ENCODE results near the gene JPT2. TPM values are rescaled to one million over a fixed set of nuclear protein-coding genes. Genes with fewer than 3 reads are reported as not detected.

The JPT2 gene
- 26.2 TPM for total RNA-seq
- long read RNA-seq, partial matches to known transcripts, result 3 of 11 reads
- long read RNA-seq, other reads (novel, unspliced or antisense), result 7 of 11 reads

DNA sequence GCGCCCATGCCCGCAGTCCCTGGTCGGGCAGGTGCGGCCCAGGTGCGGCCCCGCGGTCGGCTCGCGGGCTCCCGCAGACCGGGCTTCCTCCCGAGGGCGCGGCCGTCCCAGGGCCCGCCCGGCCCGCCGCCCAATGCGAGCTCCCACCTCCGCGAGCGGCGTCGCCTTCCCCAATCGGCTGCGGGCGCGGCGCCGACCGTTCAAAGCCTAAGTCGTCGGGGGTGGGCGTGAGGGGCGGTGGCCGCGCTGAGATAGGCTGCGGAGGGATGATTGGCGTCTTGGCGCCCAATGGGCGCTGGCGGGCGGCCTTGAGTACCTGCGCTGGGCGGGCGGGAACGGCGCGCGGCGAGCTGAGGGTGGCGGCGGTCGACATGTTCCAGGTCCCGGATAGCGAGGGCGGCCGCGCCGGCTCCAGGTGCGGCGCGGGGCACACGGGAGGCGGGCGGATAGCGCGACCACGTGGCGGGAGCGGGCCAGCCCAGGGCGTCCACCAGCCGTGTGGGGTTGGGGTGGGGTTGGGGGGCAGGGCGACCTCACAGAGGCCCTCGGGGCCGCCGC lies at the start of gene JPT2:
Gene JPT2 (plus strand): TSS at position 338 of the 558 bp plus-strand sequence. CDS start 34 bp downstream, at position 372.
- intact Hi-C loops (cut with DNase I), result no loop called here

DNA sequence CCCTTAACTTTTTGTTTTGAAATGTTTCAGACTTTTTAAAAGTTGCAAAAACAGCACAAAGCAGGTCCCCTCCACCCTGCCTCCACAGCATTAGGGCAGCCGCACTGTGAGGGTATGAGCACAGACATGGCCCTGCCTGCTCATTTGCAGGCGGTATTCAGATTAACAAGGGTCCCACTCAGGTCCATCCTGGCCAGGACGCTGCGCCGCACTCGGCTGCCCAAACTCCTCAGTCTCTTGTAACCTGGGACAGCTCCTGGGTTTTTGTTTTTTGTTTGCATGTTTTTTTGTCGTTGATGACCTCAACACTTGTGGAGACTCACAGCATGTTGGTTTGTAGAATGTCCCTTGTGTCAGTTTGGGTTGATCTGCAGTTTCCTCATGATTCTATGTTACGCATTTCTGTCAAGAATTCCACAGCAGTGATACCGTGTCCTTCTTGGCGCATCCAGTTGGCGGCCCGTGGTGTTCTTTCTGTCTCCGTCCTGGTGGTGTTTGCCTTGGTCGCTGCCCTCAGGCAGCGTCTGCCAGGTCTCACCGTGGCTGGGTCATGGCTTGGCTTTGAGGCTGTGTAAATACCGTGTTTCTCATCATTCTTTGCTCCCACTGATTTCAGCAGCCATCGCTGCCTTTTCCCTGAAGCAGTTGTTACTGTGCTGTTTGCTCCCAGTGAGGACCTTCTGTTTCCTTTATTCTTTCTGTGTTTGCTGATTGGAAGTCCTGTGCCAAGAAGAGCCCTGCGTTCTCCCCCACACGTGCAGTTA lies 47.4 kb upstream of the JPT2 start:
- no peak for DNase-seq (ENCODE audit: low spot score)
- intact Hi-C loops (cut with DNase I), result no loop called here

More for the DNA sequence above, at the start of gene JPT2:
- DNase-seq (ENCODE audit: low spot score), result peak; percentile 97

DNA sequence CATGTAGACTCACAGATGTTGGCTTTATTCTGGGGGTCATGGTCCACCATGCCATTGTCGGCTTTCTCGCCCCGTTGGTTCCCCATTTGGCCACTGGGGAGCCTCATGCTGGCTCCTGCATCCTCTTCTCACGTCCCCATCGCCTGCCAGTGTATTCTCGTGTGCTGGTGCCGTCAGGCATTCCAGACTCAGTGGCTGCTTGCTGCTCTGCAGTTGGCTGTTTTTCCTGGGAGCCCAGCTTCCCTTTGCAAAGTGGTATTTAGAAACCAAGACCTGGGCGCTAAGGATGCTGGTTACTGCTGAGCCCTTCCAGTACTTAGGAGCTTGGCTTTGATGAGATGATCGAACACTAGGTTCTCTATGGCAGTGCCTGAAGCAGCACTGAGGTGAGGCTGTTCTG lies 46.8 kb upstream of the JPT2 start:
- intact Hi-C loops (cut with DNase I), result no loop called here
- DNase-seq (ENCODE audit: low spot score), result no peak

DNA sequence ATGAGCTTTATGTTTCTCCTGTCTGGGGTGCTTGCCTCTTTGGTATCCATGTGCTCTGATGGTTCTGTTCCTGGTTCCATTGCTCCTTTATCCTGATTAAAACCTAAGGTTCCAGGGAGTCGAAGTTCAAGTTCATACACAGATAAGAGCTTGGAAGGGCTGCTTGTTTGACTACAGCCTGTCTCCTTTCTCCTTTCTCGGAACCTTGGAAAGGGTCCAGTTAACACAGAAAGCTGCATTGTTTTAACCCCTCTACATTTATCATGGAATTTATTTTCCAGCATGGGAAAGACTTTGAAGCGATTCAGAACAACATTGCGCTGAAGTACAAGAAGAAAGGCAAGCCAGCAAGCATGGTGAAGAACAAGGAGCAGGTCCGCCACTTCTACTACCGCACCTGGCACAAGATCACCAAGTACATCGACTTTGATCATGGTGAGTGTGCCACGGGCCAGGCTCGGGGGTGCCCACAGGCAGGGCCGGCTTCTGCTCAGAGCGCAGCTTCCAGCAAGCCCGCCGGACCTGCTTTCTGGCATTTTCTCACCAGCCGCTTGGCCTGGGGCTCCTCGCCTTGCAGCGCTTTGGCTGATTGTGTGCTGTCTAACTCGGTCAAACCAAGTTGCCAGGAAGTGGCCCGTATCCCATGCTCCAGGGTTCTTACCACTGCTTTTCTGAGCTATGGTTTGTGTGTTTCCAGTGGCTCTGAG lies 46.0 kb upstream of the JPT2 start:
- intact Hi-C loops (cut with DNase I), result no loop called here
- no peak for DNase-seq (ENCODE audit: low spot score)

GRCh38 chr16:1632638-1632970 lies 45.5 kb upstream of the JPT2 start:
- intact Hi-C loops (cut with DNase I), result no loop called here
- no peak for DNase-seq (ENCODE audit: low spot score)

DNA sequence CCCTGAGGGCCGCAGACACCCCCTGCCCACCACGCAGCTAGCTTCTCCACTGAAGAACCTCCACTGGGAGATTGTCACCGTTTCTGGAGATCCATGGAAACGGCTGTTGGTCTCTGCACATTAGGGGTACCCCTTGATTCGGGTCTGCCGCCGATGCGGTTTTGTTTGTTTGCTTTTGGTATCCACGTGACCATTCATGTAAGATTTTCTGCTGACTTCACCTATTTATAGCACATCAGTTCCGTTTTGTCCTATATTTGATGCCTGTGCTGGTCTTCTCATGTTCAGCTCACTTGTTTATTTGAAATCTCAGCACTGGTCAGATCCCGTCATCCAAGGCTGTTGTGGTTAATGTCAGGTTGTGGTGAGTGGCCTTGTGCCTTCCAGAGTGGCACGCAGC lies 44.8 kb upstream of the JPT2 start:
- intact Hi-C loops (cut with DNase I), result no loop called here

DNA sequence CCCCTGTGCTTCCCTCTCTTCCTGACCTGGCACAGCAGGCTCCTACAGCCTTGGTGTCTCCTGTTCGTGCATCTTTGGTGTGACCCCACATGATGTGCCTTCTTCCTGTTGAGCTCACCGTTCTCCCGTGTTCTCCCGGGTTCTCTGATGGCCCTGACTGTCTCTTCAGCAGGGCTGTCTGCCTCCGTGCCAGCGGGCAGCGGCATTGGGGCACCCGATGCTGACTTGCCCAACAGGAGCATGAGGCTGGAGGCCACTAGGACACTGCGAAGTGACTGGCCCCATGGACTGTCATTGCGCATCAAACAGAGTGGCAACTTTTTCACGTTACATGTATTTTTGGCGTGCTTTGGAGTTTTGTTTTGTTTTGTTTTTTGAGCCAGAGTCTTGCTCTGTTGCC lies 43.5 kb upstream of the JPT2 start:
- intact Hi-C loops (cut with DNase I), result no loop called here
- DNase-seq (ENCODE audit: low spot score), result no peak

More for the DNA sequence above, 44.8 kb upstream of the JPT2 start:
- DNase-seq (ENCODE audit: low spot score), result no peak

GRCh38 chr16:1635070-1635469 lies 43.0 kb upstream of the JPT2 start:
- intact Hi-C loops (cut with DNase I), result no loop called here
- no peak for DNase-seq (ENCODE audit: low spot score)

GRCh38 chr16:1637526-1637925 lies 40.6 kb upstream of the JPT2 start:
- no peak for DNase-seq (ENCODE audit: low spot score)

GRCh38 chr16:1638757-1639156 lies 39.3 kb upstream of the JPT2 start:
- intact Hi-C loops (cut with DNase I), result no loop called here
- DNase-seq (ENCODE audit: low spot score), result no peak

More at GRCh38 chr16:1637526-1637925, 40.6 kb upstream of the JPT2 start:
- intact Hi-C loops (cut with DNase I), result no loop called here

GRCh38 chr16:1639282-1639681 lies 38.8 kb upstream of the JPT2 start:
- DNase-seq (ENCODE audit: low spot score), result no peak
- intact Hi-C loops (cut with DNase I), result no loop called here

GRCh38 chr16:1639860-1640259 lies 38.2 kb upstream of the JPT2 start:
- DNase-seq (ENCODE audit: low spot score), result no peak

GRCh38 chr16:1640261-1640941 lies 37.7 kb upstream of the JPT2 start:
- intact Hi-C loops (cut with DNase I), result no loop called here
- DNase-seq (ENCODE audit: low spot score), result no peak

More at GRCh38 chr16:1639860-1640259, 38.2 kb upstream of the JPT2 start:
- intact Hi-C loops (cut with DNase I), result no loop called here

DNA sequence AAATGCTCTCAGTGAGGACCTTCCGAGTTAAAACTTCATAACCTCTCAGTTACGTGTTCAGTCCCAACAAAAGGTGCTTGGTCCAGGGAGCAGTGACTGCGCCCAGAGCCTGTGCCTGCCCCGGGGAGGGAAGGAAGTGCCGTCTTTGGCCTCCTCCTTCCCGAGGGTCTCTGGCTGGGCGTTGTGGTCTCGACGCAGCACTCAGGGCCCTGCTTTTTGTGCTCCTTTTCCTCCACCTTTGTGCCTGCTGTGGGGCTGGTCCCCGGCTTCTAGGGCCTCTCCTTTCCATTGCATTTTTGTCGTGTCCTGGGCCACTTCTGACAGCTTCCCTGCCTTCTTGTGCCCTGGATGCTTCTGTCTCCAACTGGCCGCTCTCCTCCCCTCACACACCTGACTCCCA lies 36.8 kb upstream of the JPT2 start:
- intact Hi-C loops (cut with DNase I), result no loop called here
- DNase-seq (ENCODE audit: low spot score), result no peak

GRCh38 chr16:1642148-1642547 lies 35.9 kb upstream of the JPT2 start:
- intact Hi-C loops (cut with DNase I), result no loop called here
- DNase-seq (ENCODE audit: low spot score), result no peak

DNA sequence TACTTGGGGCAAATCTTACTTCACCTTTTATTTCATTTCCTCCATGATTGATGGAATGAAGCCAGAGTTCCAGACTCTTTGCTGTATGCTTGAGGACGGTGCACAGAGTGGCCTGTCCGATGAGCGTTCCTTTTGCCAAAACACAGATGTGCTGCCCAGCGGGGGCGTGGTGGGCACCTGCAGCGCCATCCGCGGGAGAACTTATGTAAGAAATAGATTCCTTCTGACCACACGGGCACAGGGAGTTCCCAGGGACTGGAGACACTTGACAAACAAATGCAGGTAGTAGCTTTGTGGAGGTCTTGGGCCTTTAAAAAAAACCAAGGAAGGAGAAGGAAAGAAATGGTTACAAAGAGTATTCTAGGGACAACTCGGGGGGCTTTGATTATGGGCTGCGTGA lies 35.3 kb upstream of the JPT2 start:
- no peak for DNase-seq (ENCODE audit: low spot score)
- intact Hi-C loops (cut with DNase I), result no loop called here

DNA sequence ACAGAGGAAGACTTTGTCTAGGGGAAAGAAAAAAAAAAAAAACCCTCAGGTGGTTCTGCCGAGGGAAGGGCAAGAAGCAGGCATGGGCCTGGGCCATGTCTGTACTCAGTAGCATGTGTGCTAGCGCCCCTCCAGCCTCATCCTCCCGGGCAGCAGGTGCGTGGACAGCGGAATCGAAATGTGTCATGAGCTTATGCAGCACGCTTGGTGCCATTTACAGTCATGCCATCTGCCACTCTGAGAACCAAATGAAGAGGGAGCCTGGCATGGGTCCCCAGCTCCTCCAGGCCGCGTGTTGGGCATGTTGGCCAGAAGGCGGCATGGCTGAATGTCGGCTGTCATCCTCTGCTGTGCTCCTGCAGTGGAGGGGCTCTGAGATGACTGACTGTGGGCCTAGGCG lies 34.6 kb upstream of the JPT2 start:
- intact Hi-C loops (cut with DNase I), result no loop called here

GRCh38 chr16:1645914-1646525 lies 32.1 kb upstream of the JPT2 start:
- intact Hi-C loops (cut with DNase I), result no loop called here
- no peak for DNase-seq (ENCODE audit: low spot score)

More for the DNA sequence above, 34.6 kb upstream of the JPT2 start:
- no peak for DNase-seq (ENCODE audit: low spot score)

DNA sequence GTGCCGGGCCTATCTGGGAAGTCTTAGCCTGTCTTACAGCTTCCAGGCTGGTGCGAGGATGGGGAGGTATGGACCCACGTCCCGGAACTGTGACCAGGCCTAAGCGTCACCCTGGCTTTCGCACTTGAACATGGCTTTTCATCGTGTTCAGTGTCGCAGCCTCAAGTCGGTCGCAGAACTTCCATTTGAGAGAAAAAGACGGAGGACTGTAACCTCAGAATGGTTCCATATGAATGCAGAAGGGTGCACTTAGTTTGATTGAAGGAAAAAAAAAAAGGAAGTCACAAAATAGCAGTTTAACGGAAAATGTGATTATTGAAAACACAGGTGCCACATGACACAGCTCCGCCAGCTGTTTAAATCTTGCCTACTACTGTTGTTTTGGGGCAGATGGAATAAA lies 30.2 kb upstream of the JPT2 start:
- intact Hi-C loops (cut with DNase I), result no loop called here
- no peak for DNase-seq (ENCODE audit: low spot score)

DNA sequence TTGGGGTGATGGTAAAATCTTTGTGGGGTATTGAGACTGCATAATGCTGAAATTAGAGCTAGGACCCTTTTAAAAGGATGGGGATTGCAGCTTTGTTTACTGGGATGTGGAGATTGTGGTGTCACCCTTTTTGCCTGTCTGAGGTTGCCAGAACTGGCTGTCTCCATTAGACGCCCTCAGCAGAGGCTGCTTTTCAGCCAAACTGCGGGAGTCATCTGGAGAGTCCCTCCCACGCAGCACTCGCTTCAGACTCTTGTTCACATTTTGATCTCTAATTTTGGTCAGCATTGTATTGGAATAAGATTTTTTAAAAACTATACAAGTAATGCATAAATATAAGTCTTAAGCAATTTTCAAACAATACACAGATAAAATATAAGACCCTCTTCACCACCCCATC lies 27.9 kb upstream of the JPT2 start:
- intact Hi-C loops (cut with DNase I), result no loop called here
- no peak for DNase-seq (ENCODE audit: low spot score)
